Endothelial cell of umbilical vein (primary cell): ENCODE data around the gene FHOD3. TPM values are rescaled to one million over a fixed set of nuclear protein-coding genes. Genes with fewer than 3 reads are reported as not detected.

Source experiments
- BruUV-seq: library from RNA; stranded (reverse); fragments of 400-500 nt; replicated peaks from 2 replicates; lab custom pipeline; 2021; lab: Mats Ljungman, UMichigan
- CTCF ChIA-PET: fragments of 300-600, 350-600 bp; sonication (Branson Sonifier 250); formaldehyde crosslinking; loops from one replicate; lab custom pipeline; 2021; ENCODE audit warnings: antibody characterized with exemption, inconsistent platforms; lab: Charles Lee
- POLR2A ChIA-PET: fragments of 300-600, 350-600 bp; sonication (Branson Sonifier 250); formaldehyde crosslinking; loops from one replicate; lab custom pipeline; 2021; ENCODE audit warnings: antibody characterized with exemption, inconsistent platforms; lab: Charles Lee
- DNase-seq: peaks from one replicate; pipeline ENCODE4 v3.0.0-alpha.2; 2011; ENCODE audit warnings: low read depth, low spot score
- FAIRE-seq: peaks from 2 replicates; lab custom pipeline; 2011; peaks lifted over from hg19 to GRCh38; lab: Jason Lieb, UNC
- H2AFZ ChIP-seq: 2 replicates; pipeline ENCODE4 v1.6.0; 2012; ENCODE audit warnings: low read depth, low read length, control low read depth, inconsistent platforms
- H3K27ac ChIP-seq: 2 replicates; pipeline ENCODE4 v1.5.1; 2011; ENCODE audit warnings: low read depth, mild to moderate bottlenecking, control low read depth, low read length, moderate library complexity; ENCODE audit not compliant: insufficient read depth
- H3K27me3 ChIP-seq, 2 experiments: 2 replicates each; pipeline versions ENCODE4 v1.6.0 to v1.6.1; 2011; ENCODE audit warnings: low read length in 2 of 2, mixed read lengths in 1 of 2; ENCODE audit not compliant: control insufficient read depth in 2 of 2, insufficient read depth in 2 of 2
- H3K36me3 ChIP-seq, 2 experiments: 2 replicates in 1 of 2; 3 replicates in 1 of 2; pipeline ENCODE4 v1.5.1; 2011; ENCODE audit warnings: low read length in 2 of 2, mild to moderate bottlenecking in 1 of 2, moderate library complexity in 1 of 2; ENCODE audit not compliant: control insufficient read depth in 2 of 2, insufficient read depth in 2 of 2; ENCODE audit errors: extremely low read depth in 1 of 2
- H3K4me1 ChIP-seq: 3 replicates; pipeline ENCODE4 v1.5.1; 2011; ENCODE audit warnings: mild to moderate bottlenecking, low read length; ENCODE audit not compliant: control insufficient read depth, insufficient read depth; ENCODE audit errors: extremely low read depth
- H3K4me2 ChIP-seq: 2 replicates; pipeline ENCODE4 v1.6.1; 2011; ENCODE audit warnings: low read length, control low read depth, mixed read lengths; ENCODE audit not compliant: insufficient read depth
- H3K4me3 ChIP-seq, 3 experiments: fragments of 200-600 bp in 1 of 3; sonication (generic), shearing (Covaris generic) in 1 of 3; replicated peaks in 1 of 3; 2 replicates each; pipeline ENCODE4 v1.5.1; 2011 to 2016; ENCODE audit warnings: control low read depth in 3 of 3, low read length in 3 of 3, mild to moderate bottlenecking in 2 of 3, inconsistent platforms in 1 of 3, low read depth in 1 of 3, moderate library complexity in 1 of 3; ENCODE audit not compliant: insufficient read depth in 1 of 3
- H3K79me2 ChIP-seq: 2 replicates; pipeline ENCODE4 v1.6.0; 2012; ENCODE audit warnings: low read length, inconsistent platforms; ENCODE audit not compliant: control insufficient read depth, insufficient read depth
- H3K9ac ChIP-seq: replicated peaks from 2 replicates; pipeline ENCODE3; 2011; ENCODE audit warnings: low read length, control low read depth; ENCODE audit not compliant: insufficient read depth; ENCODE audit errors: extremely low read depth
- H3K9me1 ChIP-seq: replicated peaks from 3 replicates; pipeline ENCODE4 v1.6.0; 2011; ENCODE audit warnings: mild to moderate bottlenecking, low read length; ENCODE audit not compliant: control insufficient read depth, insufficient read depth; ENCODE audit errors: extremely low read depth
- H3K9me3 ChIP-seq: replicated peaks from 2 replicates; pipeline ENCODE4 v1.5.1; 2012; ENCODE audit warnings: low read length, inconsistent platforms; ENCODE audit not compliant: control insufficient read depth, insufficient read depth
- H4K20me1 ChIP-seq: replicated peaks from 2 replicates; pipeline ENCODE3; 2011; ENCODE audit warnings: mild to moderate bottlenecking, low read length; ENCODE audit not compliant: control insufficient read depth, insufficient read depth; ENCODE audit errors: extremely low read depth
- CTCF ChIP-seq, 2 donors: IDR thresholded peaks; 1 replicate in 1 of 2; 2 replicates in 1 of 2; pipeline ENCODE4 v1.5.1; 2011; ENCODE audit warnings: low read length in 2 of 2, mild to moderate bottlenecking in 2 of 2, moderate library complexity in 2 of 2, control low read depth in 1 of 2, inconsistent platforms in 1 of 2, low read depth in 1 of 2; ENCODE audit not compliant: insufficient read depth in 1 of 2; ENCODE audit errors: extremely low read depth in 1 of 2
- EZH2 ChIP-seq: IDR thresholded peaks from 2 replicates; pipeline ENCODE4 v1.6.1; 2012; ENCODE audit warnings: borderline replicate concordance, low read depth, mild to moderate bottlenecking, moderate library complexity, low read length, inconsistent platforms; ENCODE audit not compliant: severe bottlenecking
- FOS ChIP-seq: IDR thresholded peaks from 2 replicates; pipeline ENCODE4 v1.6.1; 2011; ENCODE audit warnings: mild to moderate bottlenecking, low read length, moderate library complexity, borderline replicate concordance; ENCODE audit not compliant: insufficient read depth
- GATA2 ChIP-seq: IDR thresholded peaks from 2 replicates; pipeline ENCODE4 v1.7.0; 2011; ENCODE audit warnings: low read depth, mild to moderate bottlenecking, moderate library complexity, mixed read lengths, low read length; ENCODE audit not compliant: insufficient read length, insufficient read depth
- JUN ChIP-seq: IDR thresholded peaks from 2 replicates; pipeline ENCODE4 v1.6.1; 2011; ENCODE audit warnings: borderline replicate concordance, low read depth; ENCODE audit not compliant: insufficient read length, insufficient read depth
- MAX ChIP-seq: IDR thresholded peaks from 2 replicates; pipeline ENCODE4 v1.6.1; 2011; ENCODE audit not compliant: insufficient read depth, insufficient read length
- MYC ChIP-seq: IDR thresholded peaks from one replicate; pipeline ENCODE4 v1.6.1; 2011; ENCODE audit warnings: mild to moderate bottlenecking, low read depth, low read length
- POLR2A ChIP-seq: IDR thresholded peaks from 2 replicates; pipeline ENCODE4 v1.6.1; 2012; ENCODE audit warnings: low read depth, mild to moderate bottlenecking, control low read depth, low read length
- POLR2AphosphoS5 ChIP-seq: IDR thresholded peaks from 2 replicates; pipeline ENCODE4 v1.6.1; 2012; ENCODE audit warnings: low read depth, mild to moderate bottlenecking, control low read depth, low read length, moderate library complexity; ENCODE audit not compliant: insufficient read depth
- dilution Hi-C: fragments of 300-500 bp; cut with MboI; formaldehyde crosslinking; loops from one replicate; pipeline ENCODE4 v1.15.0; 2019; ENCODE audit warnings: low sequenced_read_pairs; ENCODE audit not compliant: extremely low pct_ligation_motif_present
- intact Hi-C: fragments of 100-400 bp; cut with micrococcal nuclease; formaldehyde crosslinking; loops from one replicate; pipeline ENCODE4 v1.10.0; 2022
- polyA plus RNA-seq, 4 experiments: library from polyadenylated mRNA; depleted of rRNA in 3 of 4; stranded (reverse) in 3 of 4; unstranded in 1 of 4; fragments of >200 nt; gene quantifications; 2 replicates each; pipeline versions ENCODE4 v1.2.1 to v1.2.3, GENCODE V29; 2011 to 2012; ENCODE audit warnings: missing spikeins in 1 of 4
- total RNA-seq: library from RNA; stranded (reverse); gene quantifications from 2 replicates; pipeline ENCODE4 v1.2.3, GENCODE V29; 2021

Gene FHOD3
- total and polyA plus RNA-seq, 2 donors (not counting 3 experiments of a cell fraction or from before 2014, with no cell fraction given): 0.06 to 1.5 TPM

- no peaks in the 10 kb centered on the region for H3K9me3 ChIP-seq
- no peak overlapping the region for H3K27ac ChIP-seq
- H4K20me1 ChIP-seq: no peaks in the 10 kb centered on the region
- ChIA-PET POLR2A (no interaction called here), CTCF (no interaction called here)
- dilution Hi-C loops (no loop called here), intact Hi-C loops (no loop called here)
- H3K9me1 ChIP-seq: no peaks in the 10 kb centered on the region
- H3K27me3 ChIP-seq: no peaks in the 10 kb centered on the region
- H2AFZ ChIP-seq: no peak overlapping the region
- H3K4me2 ChIP-seq: no peak overlapping the region
- TF ChIP-seq FOS (no peak), POLR2A (no peak), GATA2 (no peak), MYC (no peak), CTCF (IDR thresholded peaks at IDR 0.05; ENCODE audit: extremely low read depth in 1 of 2, insufficient read depth in 1 of 2, low read depth in 1 of 2, low read length in 2 of 2) (no peak), POLR2AphosphoS5 (no peak), MAX (no peak), EZH2 (no peak), JUN (no peak)
- H3K9ac ChIP-seq: no peak overlapping the region
- no peak overlapping the region for H3K4me3 ChIP-seq
- DNase-seq (no peak), FAIRE-seq (no peak)
- no peaks in the 10 kb centered on the region for H3K36me3 ChIP-seq
- no TSS peak for BruUV-seq
- no peaks in the 10 kb centered on the region for H3K4me1 ChIP-seq
- no peaks in the 10 kb centered on the region for H3K79me2 ChIP-seq
Observed at GRCh38 chr18:36398419-36398818, 100.9 kb downstream of the FHOD3 start.
